ENCODE results near the gene PRR14.

DNA sequence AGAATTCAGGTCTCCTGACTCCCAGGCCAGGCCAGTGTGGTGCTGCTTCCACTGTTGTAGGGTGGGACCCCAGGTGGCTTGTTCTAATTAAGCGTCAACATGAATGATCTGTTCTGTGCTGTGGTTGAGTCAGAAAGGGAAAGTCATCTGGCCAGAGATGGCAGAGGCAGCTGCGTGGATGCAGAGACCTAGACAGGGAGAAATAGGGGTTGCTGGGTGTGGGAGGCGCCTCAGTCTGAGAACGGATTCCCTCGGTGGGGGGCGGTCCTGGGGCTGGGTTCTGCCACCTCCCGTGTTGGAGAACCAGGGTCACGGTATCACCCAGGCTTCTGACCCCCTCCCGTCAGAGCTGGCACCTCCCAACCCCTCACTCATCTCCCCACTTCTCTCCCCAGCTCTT lies 13.1 kb downstream of the PRR14 start:
- TF ChIP-seq ESRRA (IDR thresholded peaks at IDR 0.05; ENCODE audit: low read length) (no peak), GABPA (IDR thresholded peaks at IDR 0.05; ENCODE audit: low read depth) (no peak), GATAD2B (conservative IDR thresholded peaks at IDR 0.05; ENCODE audit: low read depth) (no peak)
- TF ChIP-seq, protein P1, sequence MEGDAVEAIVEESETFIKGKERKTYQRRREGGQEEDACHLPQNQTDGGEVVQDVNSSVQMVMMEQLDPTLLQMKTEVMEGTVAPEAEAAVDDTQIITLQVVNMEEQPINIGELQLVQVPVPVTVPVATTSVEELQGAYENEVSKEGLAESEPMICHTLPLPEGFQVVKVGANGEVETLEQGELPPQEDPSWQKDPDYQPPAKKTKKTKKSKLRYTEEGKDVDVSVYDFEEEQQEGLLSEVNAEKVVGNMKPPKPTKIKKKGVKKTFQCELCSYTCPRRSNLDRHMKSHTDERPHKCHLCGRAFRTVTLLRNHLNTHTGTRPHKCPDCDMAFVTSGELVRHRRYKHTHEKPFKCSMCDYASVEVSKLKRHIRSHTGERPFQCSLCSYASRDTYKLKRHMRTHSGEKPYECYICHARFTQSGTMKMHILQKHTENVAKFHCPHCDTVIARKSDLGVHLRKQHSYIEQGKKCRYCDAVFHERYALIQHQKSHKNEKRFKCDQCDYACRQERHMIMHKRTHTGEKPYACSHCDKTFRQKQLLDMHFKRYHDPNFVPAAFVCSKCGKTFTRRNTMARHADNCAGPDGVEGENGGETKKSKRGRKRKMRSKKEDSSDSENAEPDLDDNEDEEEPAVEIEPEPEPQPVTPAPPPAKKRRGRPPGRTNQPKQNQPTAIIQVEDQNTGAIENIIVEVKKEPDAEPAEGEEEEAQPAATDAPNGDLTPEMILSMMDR (IDR thresholded peaks at IDR 0.05 in 2 of 3, conservative IDR thresholded peaks at IDR 0.05 in 1 of 3; ENCODE audit: control insufficient read depth in 2 of 3, extremely low read depth in 1 of 3, insufficient read depth in 1 of 3, low read depth in 3 of 3, low read length in 3 of 3), result no peak
